Right lung (tissue), 10 donors: ENCODE measurements around the gene AGAP2. TPM values are rescaled to one million over a fixed set of nuclear protein-coding genes. Genes with fewer than 3 reads are reported as not detected.
A peak's percentile ranks its signal among the peaks of the same experiment; 100 is the strongest.
"Not testable (repeated sequence)": the region's sequence is repeated elsewhere in the genome, so short reads cannot be mapped to it uniquely, and the experiment has no call there.

ENCODE experiments used
- DNase-seq, 2 donors: peaks; one replicate each; pipeline ENCODE4 v3.0.0-alpha.2; 2013
- long read RNA-seq, 8 donors: transcript quantifications; one replicate each; lab custom pipeline, GENCODE V29; 2026
- polyA plus RNA-seq, 5 donors: library from polyadenylated mRNA; unstranded; fragments of 120-200 nt; gene quantifications; one replicate each; pipeline versions ENCODE4 v1.2.1 to v1.2.3, GENCODE V29; 2013; ENCODE audit warnings: inconsistent platforms in 1 of 5, low replicate concordance in 1 of 5; ENCODE audit not compliant: insufficient read length in 5 of 5, insufficient read depth in 1 of 5

Gene AGAP2
- 1 to 10 TPM in 1 of 5 donors, under 1 TPM in 4; 0.27 to 1.1 (median 0.61) TPM for polyA plus RNA-seq
- long read RNA-seq, donor 1, result 0 reads
- long read RNA-seq, donor 2, result 0 reads
- long read RNA-seq, donor 3, result 0 reads
- long read RNA-seq, donor 4, result 0 reads
- long read RNA-seq, donor 5, partial matches to known transcripts, result 7 of 13 reads
- long read RNA-seq, donor 5, other reads (novel, unspliced or antisense), result 6 of 13 reads
- long read RNA-seq, donor 6, result 0 reads
- long read RNA-seq, donor 7, result 0 reads
- long read RNA-seq, donor 8, result 0 reads

DNA sequence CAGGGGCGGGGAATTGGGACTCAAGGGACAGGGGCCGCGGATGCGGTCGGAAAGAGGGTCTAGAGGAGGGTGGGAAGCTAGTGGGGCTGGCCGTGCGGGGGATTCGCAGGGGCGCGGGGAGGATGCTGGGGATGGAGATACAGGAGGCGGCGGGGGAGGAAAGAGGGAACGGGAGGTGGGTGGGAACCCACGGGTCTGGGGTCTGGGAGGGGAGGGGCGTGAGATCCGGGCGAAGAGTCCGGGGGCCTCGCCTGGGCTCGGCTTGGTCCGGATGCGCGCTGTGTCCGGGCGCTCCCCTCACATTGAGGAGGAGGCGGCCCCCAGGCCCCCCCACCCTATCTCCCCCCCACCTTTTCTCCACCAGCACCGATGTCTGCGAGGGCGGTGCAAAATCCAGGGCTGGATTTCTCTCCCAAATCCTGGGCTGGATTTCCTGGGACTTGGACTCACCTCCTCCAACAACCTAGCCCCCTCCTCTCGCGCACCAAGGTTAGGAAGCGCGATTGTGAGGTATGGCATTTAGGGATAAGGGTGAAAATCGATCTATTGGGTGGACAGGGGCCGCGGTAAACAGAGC, at the start of gene AGAP2:
Gene AGAP2 (minus strand): TSS at position 82 of the 577 bp plus-strand sequence. CDS start 496 bp downstream, outside the sequence.
- DNase-seq, result no peak

DNA sequence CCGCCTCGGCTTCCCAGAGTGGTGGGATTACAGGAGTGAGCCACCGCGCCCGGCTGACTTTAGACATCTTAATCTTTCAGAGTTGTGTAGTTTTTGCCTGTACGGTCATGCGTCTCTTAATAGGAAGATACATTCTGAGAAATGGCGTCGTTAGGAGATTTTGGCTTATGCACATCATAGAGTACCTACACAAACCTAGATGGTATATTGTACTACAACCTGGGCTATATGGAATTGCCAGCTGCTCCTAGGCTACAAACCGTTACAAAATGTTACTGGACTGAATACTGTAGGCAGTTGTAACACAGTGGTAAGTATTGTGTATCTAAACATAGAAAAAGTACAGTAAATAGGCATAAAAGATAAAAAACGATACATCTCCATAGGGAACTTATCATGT, 45.3 kb upstream of the AGAP2 start:
- no peak for DNase-seq

GRCh38 chr12:57783466-57783801, 44.9 kb upstream of the AGAP2 start:
- no peak for DNase-seq

- DNase-seq, result peak; percentile 89 to 92
Observed at GRCh38 chr12:57782608-57783465, 44.3 kb upstream of the AGAP2 start, which contains the start of gene TSFM. TSS of gene TSFM (plus strand) at chr12:57782787. CDS start at chr12:57782802, 15 bp downstream.

DNA sequence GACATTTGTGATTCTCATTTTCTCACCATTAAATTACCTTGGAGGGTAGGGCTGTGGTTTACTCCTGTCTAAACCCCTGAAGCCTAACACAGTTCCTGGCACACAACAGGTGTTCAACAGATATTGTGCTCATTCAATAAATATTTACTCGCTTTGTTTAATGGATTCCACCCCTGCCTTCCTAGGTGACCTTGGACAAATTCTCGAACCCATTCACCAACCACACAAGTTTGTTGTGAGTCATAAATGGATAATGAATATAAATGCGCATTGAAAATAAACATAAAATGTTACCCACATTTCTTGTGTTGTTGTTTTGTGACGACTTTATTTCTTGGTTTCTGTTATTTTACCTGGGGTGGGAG, 43.7 kb upstream of the AGAP2 start:
- DNase-seq, result no peak

GRCh38 chr12:57781801-57782200, 43.3 kb upstream of the AGAP2 start:
- no peak for DNase-seq

GRCh38 chr12:57781244-57781643, 42.7 kb upstream of the AGAP2 start:
- no peak for DNase-seq

DNA sequence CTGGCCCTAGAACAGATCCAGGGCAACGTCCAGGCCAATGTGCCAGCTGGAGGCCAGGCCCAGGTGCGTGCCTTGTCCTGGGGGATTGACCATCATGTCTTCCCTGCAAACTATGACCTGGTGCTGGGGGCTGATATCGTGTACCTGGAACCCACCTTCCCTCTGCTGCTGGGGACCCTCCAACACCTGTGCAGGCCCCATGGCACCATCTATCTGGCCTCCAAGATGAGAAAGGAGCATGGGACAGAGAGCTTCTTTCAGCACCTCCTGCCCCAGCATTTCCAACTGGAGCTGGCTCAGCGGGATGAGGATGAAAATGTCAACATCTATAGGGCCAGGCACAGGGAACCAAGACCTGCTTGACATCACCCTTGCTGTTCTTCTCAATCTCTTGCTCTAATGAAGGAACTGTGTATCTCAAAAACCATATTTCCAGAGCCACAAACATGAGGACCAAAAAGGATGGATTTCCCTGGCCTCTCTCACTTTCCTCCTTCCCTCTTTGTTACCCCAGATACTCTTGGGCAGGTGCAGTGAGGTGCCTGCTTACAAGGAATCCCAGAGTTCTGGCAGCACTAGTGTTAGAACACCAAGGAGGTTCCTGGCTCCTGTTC, 41.8 kb upstream of the AGAP2 start:
- DNase-seq, result no peak

DNA sequence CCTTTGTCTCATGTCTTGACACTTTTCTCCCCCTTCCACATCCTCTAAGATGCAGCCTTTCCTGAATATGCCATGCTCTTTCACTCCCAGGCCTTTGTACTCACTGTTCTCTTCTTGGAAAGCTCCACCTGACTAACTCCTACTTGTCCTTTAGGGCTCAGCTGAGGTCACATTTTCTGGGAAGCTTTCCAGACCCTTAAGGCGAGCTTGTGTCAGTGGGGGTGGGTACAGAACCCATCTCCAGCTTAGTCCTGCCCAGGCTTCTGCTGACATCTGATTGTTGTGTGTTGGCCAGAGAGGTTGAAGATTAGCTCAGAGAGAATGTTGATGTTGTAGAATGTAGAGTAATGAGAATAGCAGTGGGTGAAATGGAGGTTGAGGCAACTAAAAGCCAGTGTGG, 41.2 kb upstream of the AGAP2 start:
- no peak for DNase-seq

- no peak for DNase-seq
Observed at GRCh38 chr12:57777911-57778310, 39.4 kb upstream of the AGAP2 start.

DNA sequence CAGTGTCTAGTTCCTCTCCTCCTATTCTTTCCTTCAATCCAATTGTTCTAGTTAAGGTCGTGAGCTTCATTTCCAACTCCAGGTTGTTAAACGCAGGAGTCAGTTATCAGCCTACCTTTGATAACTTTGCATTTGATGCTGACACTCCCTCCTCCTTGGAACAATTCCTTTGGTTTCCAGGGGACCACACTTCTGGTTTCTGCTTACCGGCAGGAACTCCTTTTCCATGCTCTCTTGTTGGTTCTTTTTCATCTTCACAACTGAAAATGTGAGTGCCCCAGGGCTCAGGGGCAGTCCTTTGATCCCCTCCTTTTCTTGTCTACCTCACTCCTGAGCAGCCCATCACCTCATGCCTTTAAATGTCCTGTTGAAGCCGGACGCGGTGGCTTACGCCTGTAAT, 38.8 kb upstream of the AGAP2 start:
- no peak for DNase-seq

- no peak for DNase-seq
Observed at GRCh38 chr12:57776247-57776587, 37.7 kb upstream of the AGAP2 start.

GRCh38 chr12:57775563-57776246, 37.2 kb upstream of the AGAP2 start:
- DNase-seq, result no peak

- no peak for DNase-seq
Observed at GRCh38 chr12:57775044-57775443, 36.5 kb upstream of the AGAP2 start.

- DNase-seq, result not testable (repeated sequence)
Observed at GRCh38 chr12:57774634-57775033, 36.1 kb upstream of the AGAP2 start.

DNA sequence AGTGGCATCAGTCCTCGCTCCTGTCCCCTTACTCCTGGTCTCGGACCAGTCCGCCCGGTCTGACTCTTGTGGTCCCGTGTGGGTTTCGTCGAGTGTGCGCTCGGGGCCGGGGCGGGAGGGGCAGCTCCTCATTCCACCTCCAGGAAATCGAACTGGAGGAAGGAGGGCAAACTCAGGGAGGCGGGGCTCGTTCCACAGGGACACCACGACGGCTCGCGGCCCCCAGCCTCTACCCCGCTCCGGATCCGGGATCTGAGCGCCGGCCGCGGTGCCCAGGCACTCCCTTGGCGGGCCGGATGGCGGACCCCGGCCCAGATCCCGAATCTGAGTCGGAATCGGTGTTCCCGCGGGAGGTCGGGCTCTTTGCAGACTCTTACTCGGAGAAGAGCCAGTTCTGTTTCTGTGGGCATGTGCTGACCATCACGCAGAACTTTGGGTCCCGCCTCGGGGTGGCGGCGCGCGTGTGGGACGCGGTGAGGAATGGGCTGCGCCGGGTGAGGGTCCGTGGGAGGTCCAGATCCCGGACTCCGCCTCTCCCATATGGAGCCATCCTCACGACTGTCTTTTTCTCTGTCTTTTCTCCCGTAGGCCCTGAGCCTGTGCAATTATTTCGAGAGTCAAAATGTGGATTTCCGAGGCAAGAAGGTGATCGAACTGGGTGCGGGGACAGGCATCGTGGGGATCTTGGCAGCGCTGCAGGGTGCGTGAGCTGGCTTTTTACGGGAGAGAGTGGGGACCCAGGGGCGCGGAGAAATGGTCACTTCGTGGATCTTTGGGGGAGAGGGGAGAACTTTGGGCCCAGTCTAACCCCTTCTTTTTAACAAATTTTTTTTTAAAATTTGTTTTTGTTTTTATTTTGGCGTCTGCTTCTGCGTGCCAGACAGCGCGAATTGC, 34.1 kb upstream of the AGAP2 start, which contains the start of gene EEF1AKMT3:
Gene EEF1AKMT3 (plus strand): TSS at position 186 of the 894 bp plus-strand sequence. CDS start 111 bp downstream, at position 297.
- DNase-seq, result peak in 1 of 2 donors; percentile 63

DNA sequence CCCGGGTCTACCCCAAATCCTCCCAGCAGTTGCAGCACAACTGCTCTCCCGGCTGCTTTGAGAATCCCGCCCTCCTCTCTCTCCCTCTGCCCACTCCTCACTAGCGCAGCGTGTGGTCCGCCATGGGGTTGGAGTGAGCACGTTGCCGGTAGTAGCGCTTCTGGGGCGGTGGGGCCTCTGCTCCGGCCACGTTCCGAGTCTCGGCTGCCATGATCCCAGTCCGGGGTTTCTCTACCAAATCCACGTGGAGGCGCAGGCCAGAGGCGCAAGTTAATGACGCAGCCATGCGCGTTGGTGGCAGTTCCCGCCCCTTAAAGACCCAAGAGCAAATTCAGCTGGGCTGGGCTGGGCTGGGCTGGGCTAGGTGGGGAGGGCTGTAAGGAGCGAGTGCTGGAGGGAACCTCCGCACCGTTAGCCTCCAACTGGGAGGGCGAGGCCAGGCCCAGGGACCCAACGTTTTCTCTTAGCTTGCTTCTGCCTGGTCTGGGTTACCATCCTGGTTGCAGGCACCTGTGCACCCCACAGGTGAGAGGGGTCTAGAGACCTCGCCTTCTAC, 33.4 kb upstream of the AGAP2 start, which contains the start of gene METTL1:
Gene METTL1 (minus strand): TSS at position 233 of the 556 bp plus-strand sequence. CDS start 22 bp downstream, at position 211.
- DNase-seq, result peak; percentile 96 to 98

DNA sequence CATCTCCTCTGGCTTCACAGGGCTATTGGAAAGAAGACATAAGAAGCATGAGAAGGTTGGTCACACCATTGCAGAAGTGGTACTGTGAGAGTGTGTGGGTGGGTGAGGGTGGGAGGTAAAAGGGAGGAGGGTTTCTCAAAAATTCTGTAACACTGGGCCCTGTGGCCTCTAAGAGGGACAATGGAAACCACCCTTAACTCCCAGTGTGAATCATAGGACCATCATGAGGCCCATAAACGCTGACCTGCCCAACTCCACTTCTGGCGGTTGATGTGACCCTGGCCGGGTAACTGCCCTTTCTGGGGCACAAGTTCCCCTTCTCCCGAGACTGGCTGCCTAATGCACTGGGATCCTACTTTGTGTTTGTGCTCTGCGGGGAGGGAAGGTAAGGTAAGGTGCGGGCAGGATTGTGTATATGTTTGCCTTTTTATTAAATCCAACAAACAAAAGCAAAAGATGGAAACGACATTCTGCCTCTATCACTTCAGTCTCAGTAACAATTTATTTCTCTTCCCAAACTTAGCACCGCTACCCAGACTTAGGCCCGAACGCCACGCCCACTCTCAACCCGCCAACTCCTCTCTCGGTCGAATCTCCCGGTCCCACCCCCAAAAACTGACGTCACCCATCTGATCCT, 32.8 kb upstream of the AGAP2 start:
- no peak for DNase-seq

GRCh38 chr12:57770734-57771133, 32.2 kb upstream of the AGAP2 start:
- DNase-seq, result no peak

DNA sequence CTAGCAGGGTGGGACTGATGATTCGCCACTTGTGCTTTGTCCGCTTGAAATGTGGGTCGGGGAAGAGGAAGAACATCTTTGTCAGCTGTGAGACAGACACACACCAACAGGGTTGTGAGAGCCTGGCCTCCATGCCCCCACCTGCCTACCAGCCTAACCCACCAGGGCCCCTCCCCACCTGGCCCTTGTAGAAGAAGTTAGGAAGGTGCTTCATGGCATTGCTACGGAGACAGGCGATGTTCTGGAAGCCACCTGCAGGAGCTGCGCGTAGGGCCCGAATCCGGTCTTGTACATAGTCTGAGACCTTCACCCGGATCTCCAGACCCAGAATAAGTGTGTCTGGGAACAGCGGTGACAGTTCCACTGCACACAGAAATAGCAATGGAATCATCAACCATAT, 31.1 kb upstream of the AGAP2 start:
- DNase-seq, result no peak
